HEK293 (cell line): ENCODE measurements around the gene POLR3A.
"Not testable (repeated sequence)": the region's sequence is repeated elsewhere in the genome, so short reads cannot be mapped to it uniquely, and the experiment has no call there.

Experiments used
- CTCF ChIA-PET: fragments of 350-600 bp; formaldehyde crosslinking; extraction: SDS; loops from one replicate; lab custom pipeline; 2021; ENCODE audit warnings: antibody characterized with exemption; lab: Yijun Ruan, JAX
- POLR2A ChIA-PET: fragments of 300-600 bp; formaldehyde crosslinking; extraction: SDS; loops from one replicate; lab custom pipeline; 2020; ENCODE audit warnings: antibody characterized with exemption, inconsistent platforms; lab: Yijun Ruan, JAX
- H3K27ac ChIP-seq: fragments of 200-500 bp; sonication (Bioruptor generic); 2 replicates; pipeline ENCODE4 v1.5.1; 2014; ENCODE audit warnings: low read depth, low read length, control low read depth, inconsistent platforms; ENCODE audit errors: extremely low read depth
- H3K36me3 ChIP-seq, 2 experiments: fragments of 200-500 bp in 1 of 2; sonication (Bioruptor generic) in 1 of 2; 1 replicate in 1 of 2; 2 replicates in 1 of 2; pipeline ENCODE4 v1.5.1; 2014 to 2017; ENCODE audit warnings: inconsistent platforms in 2 of 2, low read length in 2 of 2; ENCODE audit not compliant: control insufficient read depth in 2 of 2, insufficient read depth in 1 of 2
- H3K4me1 ChIP-seq: fragments of 200-500 bp; sonication (Bioruptor generic); 2 replicates; pipeline ENCODE4 v1.5.1; 2014; ENCODE audit warnings: mild to moderate bottlenecking, low read length, inconsistent platforms; ENCODE audit not compliant: control insufficient read depth, insufficient read depth
- H3K4me3 ChIP-seq: 2 replicates; pipeline ENCODE4 v1.5.1; 2011; ENCODE audit warnings: low read depth, mild to moderate bottlenecking, control low read depth, low read length, moderate library complexity
- H3K9me3 ChIP-seq: fragments of 200-500 bp; sonication (Bioruptor generic); 2 replicates; pipeline ENCODE4 v1.5.1; 2014; ENCODE audit warnings: low read depth, low read length, inconsistent platforms; ENCODE audit not compliant: control insufficient read depth, insufficient read depth
- MEIS1 ChIP-seq: sonication (generic); formaldehyde crosslinking; IDR thresholded peaks from 2 replicates; pipeline ENCODE4 v1.8.1; 2022; ENCODE audit warnings: missing genetic modification reagents, mild to moderate bottlenecking, borderline replicate concordance
- TSHZ1 ChIP-seq: fragments of 450-650 bp; formaldehyde crosslinking; IDR thresholded peaks from 2 replicates; pipeline ENCODE4 v1.5.1; 2016; ENCODE audit warnings: missing biosample characterization, missing genetic modification characterization, borderline replicate concordance
- ZBTB21 ChIP-seq: fragments of 450-650 bp; formaldehyde crosslinking; IDR thresholded peaks from 2 replicates; pipeline ENCODE4 v1.5.1; 2017; ENCODE audit warnings: missing biosample characterization, missing genetic modification characterization
- ZBTB48 ChIP-seq: fragments of 450-650 bp; formaldehyde crosslinking; IDR thresholded peaks from 2 replicates; pipeline ENCODE4 v1.5.1; 2016; ENCODE audit warnings: missing biosample characterization, missing genetic modification characterization
- ZNF175 ChIP-seq: fragments of 450-650 bp; formaldehyde crosslinking; IDR thresholded peaks from 2 replicates; pipeline ENCODE4 v1.5.1; 2016; ENCODE audit warnings: missing biosample characterization, missing genetic modification characterization
- ZNF423 ChIP-seq: fragments of 450-650 bp; formaldehyde crosslinking; IDR thresholded peaks from 2 replicates; pipeline ENCODE4 v1.5.1; 2016; ENCODE audit warnings: missing biosample characterization, missing genetic modification characterization
- ZNF558 ChIP-seq: fragments of 450-650 bp; formaldehyde crosslinking; IDR thresholded peaks from 2 replicates; pipeline ENCODE4 v1.5.1; 2016; ENCODE audit warnings: missing biosample characterization, missing genetic modification characterization
- ZNF561 ChIP-seq: fragments of 450-650 bp; IDR thresholded peaks from 2 replicates; pipeline ENCODE4 v1.5.1; 2018; ENCODE audit warnings: missing biosample characterization, missing genetic modification characterization, borderline replicate concordance
- ZNF621 ChIP-seq: fragments of 450-650 bp; formaldehyde crosslinking; IDR thresholded peaks from 2 replicates; pipeline ENCODE4 v1.5.1; 2017; ENCODE audit warnings: missing biosample characterization, missing genetic modification characterization
- TF ChIP-seq, protein P1 (sequence below): fragments of 450-650 bp; formaldehyde crosslinking; IDR thresholded peaks from 2 replicates; pipeline ENCODE4 v1.5.1; 2016; ENCODE audit warnings: missing biosample characterization, missing genetic modification characterization

The POLR3A gene

GRCh38 chr10:78029269-78030226 is at the start of gene POLR3A (continued):
- TF ChIP-seq ZNF558 (tag by site-specific recombination) (no peak; the same call in 1 of the 2 replicates), ZNF423 (tag by site-specific recombination) (no peak), ZNF175 (tag by site-specific recombination) (no peak), ZBTB21 (tag by site-specific recombination) (peak; percentile 27), ZNF561 (tag by site-specific recombination) (peak; percentile 73), MEIS1 (CRISPR knock-in tag) (no peak), ZNF621 (no peak)
- TF ChIP-seq, all 188 proteins: peak for 64

DNA sequence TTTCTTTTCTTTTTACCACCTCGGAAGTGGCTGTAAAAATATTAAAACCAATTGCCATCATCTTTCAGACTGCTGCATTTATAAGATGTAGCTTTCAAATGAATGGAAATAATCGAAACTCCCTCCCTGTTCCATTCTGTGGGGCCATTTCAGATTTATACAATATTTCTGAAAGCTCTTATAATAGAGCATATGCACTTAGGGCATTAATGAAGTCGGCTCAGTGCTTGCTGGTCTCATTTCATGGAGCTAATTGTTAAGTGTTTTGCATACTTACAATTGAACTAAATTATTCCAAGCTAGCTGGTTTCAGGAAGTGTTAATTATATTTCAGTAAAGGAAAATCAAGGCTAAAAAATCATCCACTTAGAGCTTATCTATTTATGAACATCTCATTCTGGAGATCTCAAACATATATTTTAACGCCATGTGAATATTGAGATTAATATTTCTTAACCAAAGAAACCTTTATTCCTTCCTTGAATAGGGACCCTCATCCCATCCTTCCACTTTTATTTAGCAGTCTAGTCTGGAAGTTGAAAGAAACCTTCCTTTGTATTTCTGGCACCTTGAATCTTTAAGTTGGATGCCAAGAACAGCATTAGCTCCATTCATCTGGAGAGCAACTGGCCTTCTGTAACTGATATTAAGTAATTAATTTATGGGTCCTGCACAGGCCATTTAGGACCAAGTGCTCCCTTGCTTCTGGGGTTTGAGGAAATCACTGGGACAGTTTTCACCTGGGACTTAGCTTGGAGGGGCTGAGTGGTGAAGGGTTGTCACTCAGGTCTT is 49.4 kb upstream of the POLR3A start:
- TF ChIP-seq, protein P1, sequence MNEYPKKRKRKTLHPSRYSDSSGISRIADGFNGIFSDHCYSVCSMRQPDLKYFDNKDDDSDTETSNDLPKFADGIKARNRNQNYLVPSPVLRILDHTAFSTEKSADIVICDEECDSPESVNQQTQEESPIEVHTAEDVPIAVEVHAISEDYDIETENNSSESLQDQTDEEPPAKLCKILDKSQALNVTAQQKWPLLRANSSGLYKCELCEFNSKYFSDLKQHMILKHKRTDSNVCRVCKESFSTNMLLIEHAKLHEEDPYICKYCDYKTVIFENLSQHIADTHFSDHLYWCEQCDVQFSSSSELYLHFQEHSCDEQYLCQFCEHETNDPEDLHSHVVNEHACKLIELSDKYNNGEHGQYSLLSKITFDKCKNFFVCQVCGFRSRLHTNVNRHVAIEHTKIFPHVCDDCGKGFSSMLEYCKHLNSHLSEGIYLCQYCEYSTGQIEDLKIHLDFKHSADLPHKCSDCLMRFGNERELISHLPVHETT (tag by site-specific recombination) = no peak
- no peak for TF ChIP-seq ZNF175 (tag by site-specific recombination)
- POLR2A ChIA-PET = no interaction called here
- CTCF ChIA-PET = interaction anchor here (0.6 to 1.6 kb wide), 2 partner anchors 10 to 31 kb away, joined by 3 to 5 read pairs; no protein-coding TSS in a partner anchor

DNA sequence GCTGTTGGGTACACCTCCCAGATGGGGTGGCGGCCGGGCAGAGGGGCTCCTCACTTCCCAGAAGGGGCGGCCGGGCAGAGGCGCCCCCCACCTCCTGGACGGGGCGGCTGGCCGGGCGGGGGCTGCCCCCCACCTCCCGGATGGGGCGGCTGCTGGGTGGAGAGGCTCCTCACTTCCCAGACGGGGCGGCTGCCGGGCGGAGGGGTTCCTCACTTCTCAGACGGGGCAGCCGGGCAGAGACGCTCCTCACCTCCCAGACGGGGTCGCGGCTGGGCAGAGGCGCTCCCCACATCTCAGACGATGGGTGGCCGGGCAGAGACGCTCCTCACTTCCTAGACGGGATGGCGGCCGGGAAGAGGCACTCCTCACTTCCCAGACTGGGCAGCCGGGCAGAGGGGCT is 46.5 kb upstream of the POLR3A start:
- CTCF ChIA-PET = not testable (repeated sequence)

More for the DNA sequence above, 49.4 kb upstream of the POLR3A start:
- H3K4me3 ChIP-seq = no peak overlapping the region
- no peaks in the 10 kb centered on the region for H3K36me3 ChIP-seq
- H3K27ac ChIP-seq = no peak overlapping the region
- H3K9me3 ChIP-seq = no peaks in the 10 kb centered on the region
- no peaks in the 10 kb centered on the region for H3K4me1 ChIP-seq

DNA sequence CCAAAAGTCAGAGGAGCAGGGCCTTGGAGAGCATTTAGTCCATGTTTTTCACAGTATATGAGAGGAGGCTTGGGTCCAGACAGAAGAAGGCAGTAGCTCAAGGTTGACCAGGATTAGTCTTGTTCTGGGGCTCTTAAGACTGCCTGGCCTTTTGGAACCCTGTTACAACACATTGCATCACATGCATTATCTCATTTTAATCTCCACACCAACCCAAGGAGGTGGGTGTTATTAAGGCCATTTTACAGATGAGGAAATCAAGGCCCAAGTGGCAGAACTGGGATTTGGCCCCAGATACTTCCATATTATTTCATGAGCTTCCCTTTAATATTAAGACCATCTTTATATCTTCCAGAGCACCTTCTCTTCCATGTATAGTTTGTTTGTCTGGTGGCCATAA is 43.2 kb upstream of the POLR3A start:
- TF ChIP-seq ZBTB48 (tag by site-specific recombination) (no peak), TSHZ1 (tag by site-specific recombination) (no peak)
- TF ChIP-seq, all 188 proteins: peak for 0
- H3K27ac ChIP-seq = no peak overlapping the region
- POLR2A ChIA-PET = no interaction called here
- no peaks in the 10 kb centered on the region for H3K36me3 ChIP-seq
- no peaks in the 10 kb centered on the region for H3K9me3 ChIP-seq
- H3K4me1 ChIP-seq = no peaks in the 10 kb centered on the region
- H3K4me3 ChIP-seq = no peak overlapping the region
- CTCF ChIA-PET = interaction anchor here (0.7 to 2.3 kb wide), 2 partner anchors 25 to 26 kb away, joined by 3 to 10 read pairs; no protein-coding TSS in a partner anchor

More for the DNA sequence above, 46.5 kb upstream of the POLR3A start:
- H3K27ac ChIP-seq, H3K4me3 ChIP-seq, H3K36me3 ChIP-seq, H3K9me3 ChIP-seq, H3K4me1 ChIP-seq, POLR2A ChIA-PET: not testable (repeated sequence)
